NCI-H187 (cell line): ENCODE results near the gene IL34.

Experiments
- DNase-seq, 2 experiments: peaks; one replicate each; lab custom pipeline; 2025; lab: John Stamatoyannopoulos, UW

The IL34 gene

GRCh38 chr16:70689035-70689969 is 42.9 kb downstream of the IL34 start:
- DNase-seq, result no peak

GRCh38 chr16:70689970-70690891 is 43.9 kb downstream of the IL34 start:
- no peak for DNase-seq

- DNase-seq, result no peak
These were observed 45.1 kb downstream of the IL34 start for GRCh38 chr16:70691223-70692129.

- no peak for DNase-seq
These were observed 45.9 kb downstream of the IL34 start for GRCh38 chr16:70692130-70692872.

- no peak for DNase-seq
These were observed 46.7 kb downstream of the IL34 start for GRCh38 chr16:70692873-70693671.

GRCh38 chr16:70694088-70694867 is 47.9 kb downstream of the IL34 start:
- no peak for DNase-seq

- no peak for DNase-seq
These were observed 48.5 kb downstream of the IL34 start for GRCh38 chr16:70694868-70695218.

- DNase-seq, result no peak
These were observed 49.1 kb downstream of the IL34 start for GRCh38 chr16:70695331-70696070.

GRCh38 chr16:70696355-70696754 is 50.0 kb downstream of the IL34 start:
- DNase-seq, result no peak

- no peak for DNase-seq
These were observed 50.7 kb downstream of the IL34 start for GRCh38 chr16:70696952-70697593.

GRCh38 chr16:70697594-70698170 is 51.3 kb downstream of the IL34 start:
- DNase-seq, result no peak

GRCh38 chr16:70698901-70699300 is 52.5 kb downstream of the IL34 start:
- DNase-seq, result no peak

- no peak for DNase-seq
These were observed 53.3 kb downstream of the IL34 start for GRCh38 chr16:70699696-70700095.

GRCh38 chr16:70700101-70701020 is 54.0 kb downstream of the IL34 start:
- DNase-seq, result no peak

- no peak for DNase-seq
These were observed 54.7 kb downstream of the IL34 start for GRCh38 chr16:70701036-70701435.

GRCh38 chr16:70701596-70701995 is 55.2 kb downstream of the IL34 start:
- DNase-seq, result no peak

GRCh38 chr16:70701998-70702397 is 55.6 kb downstream of the IL34 start:
- DNase-seq, result no peak
